Endothelial cell of hepatic sinusoid (primary cell): ENCODE data around the gene ZC2HC1C.

ENCODE experiments used
- in situ Hi-C: cut with HindIII; loops from 2 replicates; pipeline ENCODE4 v1.10.0; 2017; ENCODE audit warnings: low sequenced_read_pairs

Gene ZC2HC1C

GRCh38 chr14:75090353-75090752 lies 20.9 kb downstream of the ZC2HC1C start:
- in situ Hi-C loops: no loop called here

GRCh38 chr14:75091251-75091650 lies 21.8 kb downstream of the ZC2HC1C start:
- in situ Hi-C loops: no loop called here

GRCh38 chr14:75092698-75093097 lies 23.3 kb downstream of the ZC2HC1C start:
- in situ Hi-C loops: no loop called here

- in situ Hi-C loops: no loop called here
Observed at GRCh38 chr14:75094896-75095295, 25.5 kb downstream of the ZC2HC1C start.

- in situ Hi-C loops: no loop called here
Observed at GRCh38 chr14:75095690-75096089, 26.2 kb downstream of the ZC2HC1C start.

GRCh38 chr14:75096959-75097358 lies 27.5 kb downstream of the ZC2HC1C start:
- in situ Hi-C loops: no loop called here

GRCh38 chr14:75098212-75098611 lies 28.8 kb downstream of the ZC2HC1C start:
- in situ Hi-C loops: no loop called here

GRCh38 chr14:75098682-75099081 lies 29.2 kb downstream of the ZC2HC1C start:
- in situ Hi-C loops: no loop called here

GRCh38 chr14:75101491-75101890 lies 32.0 kb downstream of the ZC2HC1C start:
- in situ Hi-C loops: no loop called here

GRCh38 chr14:75107186-75107585 lies 37.7 kb downstream of the ZC2HC1C start:
- in situ Hi-C loops: no loop called here

GRCh38 chr14:75109877-75110276 lies 40.4 kb downstream of the ZC2HC1C start:
- in situ Hi-C loops: no loop called here

GRCh38 chr14:75113932-75114539 lies 44.6 kb downstream of the ZC2HC1C start:
- in situ Hi-C loops: no loop called here

GRCh38 chr14:75119056-75119455 lies 49.6 kb downstream of the ZC2HC1C start:
- in situ Hi-C loops: no loop called here

- in situ Hi-C loops: loop anchor here (10.0 kb wide), 1 partner anchor 374 kb away; no protein-coding TSS in a partner anchor
Observed at GRCh38 chr14:75120541-75121291, 51.3 kb downstream of the ZC2HC1C start.

- in situ Hi-C loops: loop anchor here (10.0 kb wide), 1 partner anchor 373 kb away; no protein-coding TSS in a partner anchor
Observed at GRCh38 chr14:75121552-75121951, 52.1 kb downstream of the ZC2HC1C start.

- in situ Hi-C loops: loop anchor here (10.0 kb wide), 1 partner anchor 371 kb away; no protein-coding TSS in a partner anchor
Observed at GRCh38 chr14:75123991-75124390, 54.5 kb downstream of the ZC2HC1C start.

- in situ Hi-C loops: loop anchor here (5.0 to 10.0 kb wide), 2 partner anchors 177 to 369 kb away; no protein-coding TSS in a partner anchor
Observed at GRCh38 chr14:75125617-75126016, 56.2 kb downstream of the ZC2HC1C start.

- in situ Hi-C loops: loop anchor here (5.0 to 10.0 kb wide), 2 partner anchors 176 to 369 kb away; no protein-coding TSS in a partner anchor
Observed at GRCh38 chr14:75126121-75126544, 56.7 kb downstream of the ZC2HC1C start.

- in situ Hi-C loops: loop anchor here (5.0 to 10.0 kb wide), 2 partner anchors 175 to 368 kb away; no protein-coding TSS in a partner anchor
Observed at GRCh38 chr14:75126679-75127473, 57.4 kb downstream of the ZC2HC1C start, which contains the start of gene NEK9. NEK9 (minus strand) TSS chr14:75127048; CDS start chr14:75126921, 127 bp downstream.

GRCh38 chr14:75127474-75127820 lies 58.0 kb downstream of the ZC2HC1C start:
- in situ Hi-C loops: loop anchor here (5.0 to 10.0 kb wide), 2 partner anchors 175 to 367 kb away; no protein-coding TSS in a partner anchor
